Epithelial cell of prostate (primary cell): ENCODE results near the gene ETV6.
A peak's percentile ranks its signal among the peaks of the same experiment; 100 is the strongest.
"Not testable (repeated sequence)": the region's sequence is repeated elsewhere in the genome, so short reads cannot be mapped to it uniquely, and the experiment has no call there.

Experiments
- DNase-seq: peaks from one replicate; pipeline ENCODE4 v3.0.0-alpha.2; 2011; ENCODE audit warnings: low read depth, low spot score
- H3K27ac ChIP-seq: fragments of 450-650 bp; 2 replicates; pipeline ENCODE4 v1.5.1; 2017; ENCODE audit warnings: mild to moderate bottlenecking

Gene ETV6

GRCh38 chr12:11649413-11650285, at the start of gene ETV6:
ETV6 (plus strand) TSS chr12:11649674; CDS start chr12:11650128, 454 bp downstream.
- H3K27ac ChIP-seq = peak within 1 kb of the TSS; percentile 99
- DNase-seq = peak; percentile 61

- DNase-seq = no peak
- H3K27ac ChIP-seq = no peak overlapping the region
These were observed 49.3 kb upstream of the ETV6 start for GRCh38 chr12:11600199-11600598.

GRCh38 chr12:11601647-11602046, 47.8 kb upstream of the ETV6 start:
- no peak overlapping the region for H3K27ac ChIP-seq
- DNase-seq = no peak

- DNase-seq = no peak
- H3K27ac ChIP-seq = no peak overlapping the region
These were observed 42.0 kb upstream of the ETV6 start for GRCh38 chr12:11607313-11608081.

- H3K27ac ChIP-seq = no peak overlapping the region
- DNase-seq = no peak
These were observed 40.4 kb upstream of the ETV6 start for GRCh38 chr12:11609045-11609444.

- DNase-seq = no peak
- H3K27ac ChIP-seq = no peak overlapping the region
These were observed 34.0 kb upstream of the ETV6 start for GRCh38 chr12:11615481-11615880.

GRCh38 chr12:11618046-11618445, 31.4 kb upstream of the ETV6 start:
- no peak for DNase-seq
- H3K27ac ChIP-seq = no peak overlapping the region

- H3K27ac ChIP-seq = no peak overlapping the region
- DNase-seq = no peak
These were observed 27.6 kb upstream of the ETV6 start for GRCh38 chr12:11621797-11622423.

- no peak for DNase-seq
- no peak overlapping the region for H3K27ac ChIP-seq
These were observed 26.6 kb upstream of the ETV6 start for GRCh38 chr12:11622876-11623281.

- no peak for DNase-seq
- no peak overlapping the region for H3K27ac ChIP-seq
These were observed 26.1 kb upstream of the ETV6 start for GRCh38 chr12:11623382-11623781.

- H3K27ac ChIP-seq = no peak overlapping the region
- no peak for DNase-seq
These were observed 25.4 kb upstream of the ETV6 start for GRCh38 chr12:11624116-11624515.

GRCh38 chr12:11627709-11628108, 21.8 kb upstream of the ETV6 start:
- DNase-seq, H3K27ac ChIP-seq: not testable (repeated sequence)

GRCh38 chr12:11628353-11628752, 21.1 kb upstream of the ETV6 start:
- no peak overlapping the region for H3K27ac ChIP-seq
- no peak for DNase-seq

GRCh38 chr12:11630046-11630706, 19.3 kb upstream of the ETV6 start:
- no peak for DNase-seq
- H3K27ac ChIP-seq = no peak overlapping the region

- DNase-seq = no peak
- no peak overlapping the region for H3K27ac ChIP-seq
These were observed 18.2 kb upstream of the ETV6 start for GRCh38 chr12:11631288-11631687.

- DNase-seq, H3K27ac ChIP-seq: not testable (repeated sequence)
These were observed 17.6 kb upstream of the ETV6 start for GRCh38 chr12:11631881-11632280.

GRCh38 chr12:11633968-11634367, 15.5 kb upstream of the ETV6 start:
- H3K27ac ChIP-seq = peak overlapping the region; percentile 1
- DNase-seq = no peak

GRCh38 chr12:11635341-11635740, 14.1 kb upstream of the ETV6 start:
- peak; percentile 60 for DNase-seq
- peak overlapping the region; percentile 19 for H3K27ac ChIP-seq

GRCh38 chr12:11638315-11638916, 11.1 kb upstream of the ETV6 start:
- no peak for DNase-seq

GRCh38 chr12:11639454-11639853, 10.0 kb upstream of the ETV6 start:
- no peak overlapping the region for H3K27ac ChIP-seq
- no peak for DNase-seq

More at GRCh38 chr12:11638315-11638916, 11.1 kb upstream of the ETV6 start:
- H3K27ac ChIP-seq = no peak overlapping the region
